Fibroblast of skin of abdomen (primary cell): ENCODE results near the gene SORCS3.
A peak's percentile ranks its signal among the peaks of the same experiment; 100 is the strongest.

ENCODE experiments used
- DNase-seq: peaks from one replicate; pipeline ENCODE4 v3.0.0-alpha.2; 2013

Gene SORCS3

DNA sequence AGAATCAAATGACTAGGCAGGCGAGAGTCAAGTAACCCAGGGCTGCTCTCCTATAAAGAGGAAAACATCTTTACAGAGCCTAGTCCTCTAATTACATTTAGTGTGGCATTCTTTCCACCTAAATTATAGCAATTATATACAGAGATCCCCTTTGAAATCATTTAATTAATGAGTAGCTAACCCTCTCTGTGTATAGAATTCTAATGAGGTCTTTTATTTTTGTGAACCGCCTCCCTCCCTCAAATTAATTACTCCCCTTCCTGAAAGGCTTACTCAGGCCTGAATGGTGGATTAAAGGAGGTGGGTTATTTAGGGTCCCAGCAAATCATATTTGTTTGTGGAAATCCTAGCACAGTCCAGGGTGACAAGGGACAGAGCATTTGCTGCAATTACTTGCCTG lies 551.8 kb downstream of the SORCS3 start:
- DNase-seq: no peak

DNA sequence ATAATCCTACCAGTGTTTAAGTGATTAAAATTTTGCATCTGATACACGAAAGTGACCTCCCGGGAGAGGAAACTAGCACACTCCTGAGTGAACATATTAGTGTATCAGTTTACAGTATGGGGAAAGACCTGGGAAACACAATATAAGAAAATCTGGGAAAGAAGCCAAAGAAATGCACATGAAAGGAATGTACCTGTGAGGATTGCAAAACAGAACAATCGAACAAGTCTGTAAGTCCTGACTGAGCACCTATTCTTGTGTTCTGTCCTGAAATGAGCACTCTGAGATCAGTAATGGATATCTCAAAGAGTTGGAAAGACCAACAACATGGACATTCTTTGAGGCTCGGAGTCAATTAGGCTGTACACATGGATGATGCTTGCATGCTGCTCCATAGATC lies 554.7 kb downstream of the SORCS3 start:
- no peak for DNase-seq

DNA sequence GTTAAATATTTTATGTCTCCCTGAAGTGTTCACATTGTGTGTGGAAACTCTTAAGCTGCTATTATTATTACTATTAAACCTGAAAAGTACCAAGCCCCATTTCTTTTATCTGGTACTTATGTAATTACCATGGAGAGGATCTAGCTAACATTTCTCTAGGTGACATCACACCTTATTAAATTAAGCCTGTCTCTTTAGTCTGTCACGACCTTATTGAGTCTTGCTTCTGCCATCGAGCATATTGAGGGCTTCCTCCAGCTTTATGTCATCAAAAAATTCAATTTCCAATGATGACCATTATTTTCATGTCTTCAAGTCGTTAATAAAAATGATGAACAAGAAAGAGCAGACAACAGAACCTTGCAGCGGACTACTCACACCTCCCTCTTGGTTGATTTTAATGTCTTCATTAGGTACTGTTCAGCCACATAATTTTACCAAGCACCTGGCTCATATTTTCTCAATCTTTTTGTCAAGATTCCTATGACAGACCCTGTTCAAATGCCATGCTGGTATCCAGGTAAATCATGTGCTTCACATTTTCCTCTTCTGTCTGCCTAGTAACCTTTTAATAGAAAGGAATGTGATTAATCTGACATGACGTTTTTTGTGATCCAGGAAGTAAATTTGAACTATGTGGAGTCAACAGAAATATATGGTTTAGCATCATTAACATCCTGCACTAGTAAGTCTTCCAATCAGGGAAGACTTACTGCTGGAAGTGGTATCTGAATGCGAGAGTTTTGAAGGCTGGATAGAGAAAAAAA lies 556.7 kb downstream of the SORCS3 start:
- no peak for DNase-seq

DNA sequence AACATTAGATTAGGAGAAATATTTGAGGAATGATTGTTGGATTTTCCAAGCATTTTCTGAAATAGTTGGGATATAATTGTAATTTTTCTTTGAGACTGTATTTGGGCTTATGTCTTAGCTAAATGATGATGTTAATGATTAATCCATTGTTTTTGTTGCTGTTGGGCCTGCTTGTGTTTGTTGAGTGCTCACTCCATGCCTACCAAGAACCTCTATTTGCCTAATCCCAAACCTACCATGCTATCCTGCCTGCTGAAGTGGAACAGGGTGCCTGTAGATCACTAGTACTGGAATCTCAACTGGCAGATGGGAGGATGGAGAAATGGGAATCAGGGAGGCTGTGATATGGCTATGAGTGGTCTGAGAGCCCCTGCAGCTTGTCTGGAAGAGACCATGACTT lies 565.5 kb downstream of the SORCS3 start:
- DNase-seq: no peak

DNA sequence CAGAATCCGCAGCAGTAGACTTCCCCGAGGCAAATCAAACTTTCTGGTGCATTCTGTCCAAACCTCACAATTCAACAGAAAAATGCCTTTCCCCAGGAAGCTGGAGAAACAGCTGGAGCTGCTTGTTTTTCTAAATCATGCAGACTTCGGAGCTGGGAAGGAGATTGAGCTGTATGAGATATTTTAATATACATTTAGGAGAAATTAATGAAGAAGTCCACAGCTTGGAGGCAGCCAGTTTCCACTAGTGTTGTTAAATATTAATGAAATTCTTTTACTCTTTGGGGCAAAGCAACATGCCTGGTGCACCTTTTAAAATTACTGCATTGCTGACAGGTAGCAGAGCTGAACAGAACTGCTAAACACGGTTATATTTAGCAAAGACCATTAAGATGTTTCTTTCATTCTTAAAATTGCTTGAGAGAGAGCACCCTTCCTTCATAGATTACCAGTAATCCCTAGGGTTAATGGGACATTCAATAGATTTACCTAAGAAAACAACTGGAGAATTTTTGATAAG lies 566.4 kb downstream of the SORCS3 start:
- no peak for DNase-seq

DNA sequence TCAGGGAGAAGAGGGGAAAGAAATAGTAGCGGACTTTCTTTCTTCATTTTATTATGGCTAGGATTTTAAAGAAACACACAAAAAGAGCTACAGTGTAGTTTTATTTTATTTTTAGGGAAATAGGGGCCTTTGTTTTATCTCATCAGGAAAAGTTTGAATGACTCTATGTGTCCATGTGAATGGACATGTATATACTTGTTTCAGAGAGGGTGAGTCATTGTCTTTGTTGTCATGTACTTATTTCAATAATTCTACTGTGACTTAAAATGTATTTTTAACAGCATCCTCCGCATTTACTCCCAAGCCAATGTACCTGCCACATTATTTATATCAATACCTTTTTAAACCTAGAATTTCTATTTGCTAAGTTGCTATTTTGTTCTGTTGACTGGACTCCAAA lies 569.5 kb downstream of the SORCS3 start:
- no peak for DNase-seq

DNA sequence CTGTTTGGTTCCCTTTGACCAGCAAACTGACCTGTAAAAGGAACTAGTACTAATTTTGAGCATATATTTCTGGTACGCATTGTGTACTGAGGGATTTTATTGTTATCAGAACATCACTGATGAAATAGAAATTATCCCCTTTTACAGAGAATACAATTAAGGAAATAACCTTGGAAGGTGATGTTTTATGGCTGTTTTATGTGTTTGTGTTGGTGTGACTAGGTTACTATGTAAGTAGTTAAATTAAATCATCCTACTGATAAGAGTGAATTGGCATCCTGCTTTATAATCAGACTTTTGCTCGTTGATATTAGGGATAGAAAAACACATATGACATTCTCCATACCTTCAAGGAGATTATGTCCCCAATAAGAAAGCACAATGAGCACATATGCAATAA lies 596.6 kb downstream of the SORCS3 start:
- no peak for DNase-seq

DNA sequence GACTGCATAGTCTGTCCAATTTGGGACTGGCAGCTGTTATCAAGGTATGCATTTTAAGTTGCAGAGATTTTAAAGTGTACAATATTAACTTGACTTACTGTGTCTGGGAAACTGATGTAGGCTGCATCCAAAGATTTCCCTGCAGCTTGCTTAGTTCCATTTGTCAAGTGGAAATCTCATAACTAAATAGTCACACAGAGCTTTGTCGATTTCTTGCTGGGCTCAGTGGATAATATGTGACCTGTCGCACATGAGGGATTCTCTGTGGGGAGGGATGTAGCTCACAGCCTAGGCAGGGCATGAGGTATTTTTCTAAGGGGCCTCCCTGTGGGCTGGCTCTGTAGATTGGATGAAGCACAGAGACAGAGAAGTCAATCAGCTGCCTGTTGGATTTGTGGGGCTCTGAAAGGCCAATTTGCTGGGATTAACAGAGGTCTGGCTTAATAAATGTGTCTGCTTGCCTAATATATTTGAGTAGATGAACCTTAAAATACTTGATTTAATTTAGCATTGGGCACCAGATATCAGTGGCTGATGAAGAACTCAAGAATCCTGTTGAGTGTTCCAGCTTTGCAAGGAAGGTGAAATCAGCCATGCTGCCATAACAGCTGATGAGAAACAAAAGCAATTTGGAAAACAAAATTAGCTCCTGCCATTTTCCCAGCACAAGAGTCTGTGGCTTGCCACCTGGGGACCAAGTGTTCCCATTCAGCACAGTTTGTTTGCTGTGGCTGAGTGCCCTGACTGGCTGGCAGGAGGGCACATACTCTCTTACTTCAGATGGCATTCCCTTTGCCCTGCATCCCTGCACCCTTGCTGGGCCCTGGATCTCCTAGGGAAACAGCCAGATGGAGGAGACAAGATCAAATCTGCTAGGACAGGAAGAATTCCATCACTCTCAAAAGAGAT lies 598.5 kb downstream of the SORCS3 start:
- DNase-seq: no peak

DNA sequence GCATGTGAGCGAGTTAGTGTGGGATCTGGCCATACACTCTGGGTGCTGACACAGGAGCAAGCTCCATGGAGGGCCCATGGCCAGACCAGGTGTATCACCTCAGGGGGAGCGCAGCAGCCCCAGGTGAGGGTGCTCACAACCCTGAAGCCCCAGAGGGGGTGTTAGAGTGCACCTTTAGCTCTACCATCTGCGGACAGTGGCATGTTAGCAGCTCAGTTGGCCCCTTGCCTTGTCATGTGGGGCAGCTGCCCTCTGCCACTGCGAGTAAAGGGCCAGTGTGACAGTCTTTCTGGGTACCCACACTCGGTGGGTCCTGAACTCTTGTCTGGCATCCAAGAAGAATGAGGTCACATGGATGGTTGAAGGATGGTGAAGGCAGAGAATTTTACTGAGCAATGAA lies 600.2 kb downstream of the SORCS3 start:
- DNase-seq: no peak

DNA sequence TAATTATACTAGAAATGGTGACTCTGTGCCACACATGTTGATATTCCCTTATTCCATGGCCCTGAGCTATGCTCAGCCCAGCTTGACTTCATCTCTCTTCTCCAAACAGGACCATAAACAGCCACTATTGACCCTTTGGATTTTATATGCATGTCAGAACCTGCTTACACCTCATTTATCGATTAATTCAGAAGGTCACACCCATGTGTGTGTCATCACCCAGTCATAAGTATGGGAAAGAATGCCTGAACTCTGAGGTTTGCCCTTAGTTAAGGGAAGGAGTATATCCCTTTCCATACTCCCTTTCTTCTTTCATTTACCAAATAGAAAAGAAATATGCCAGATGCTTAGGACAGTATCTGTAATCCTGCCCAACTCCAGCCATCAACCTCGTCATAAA lies 602.3 kb downstream of the SORCS3 start:
- DNase-seq: no peak

DNA sequence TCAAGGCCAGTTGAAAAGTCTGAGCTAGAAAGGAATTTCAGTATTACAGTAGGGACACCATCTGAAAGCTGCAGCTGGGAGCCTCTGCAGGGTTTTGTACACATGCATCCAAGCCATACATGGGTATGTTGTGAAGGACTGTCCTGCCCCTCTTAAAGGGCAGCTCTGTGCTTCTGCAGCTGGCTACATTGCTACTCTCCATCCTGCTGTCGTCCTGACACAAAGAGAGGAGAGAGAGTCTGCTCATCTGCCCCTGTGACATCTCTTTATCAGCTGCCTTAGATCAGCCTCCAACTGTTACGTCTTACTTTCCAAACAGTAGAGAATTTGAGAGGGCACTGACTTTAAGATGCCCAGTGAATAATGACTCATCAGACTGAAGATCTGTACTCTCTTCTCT lies 602.7 kb downstream of the SORCS3 start:
- DNase-seq: no peak

DNA sequence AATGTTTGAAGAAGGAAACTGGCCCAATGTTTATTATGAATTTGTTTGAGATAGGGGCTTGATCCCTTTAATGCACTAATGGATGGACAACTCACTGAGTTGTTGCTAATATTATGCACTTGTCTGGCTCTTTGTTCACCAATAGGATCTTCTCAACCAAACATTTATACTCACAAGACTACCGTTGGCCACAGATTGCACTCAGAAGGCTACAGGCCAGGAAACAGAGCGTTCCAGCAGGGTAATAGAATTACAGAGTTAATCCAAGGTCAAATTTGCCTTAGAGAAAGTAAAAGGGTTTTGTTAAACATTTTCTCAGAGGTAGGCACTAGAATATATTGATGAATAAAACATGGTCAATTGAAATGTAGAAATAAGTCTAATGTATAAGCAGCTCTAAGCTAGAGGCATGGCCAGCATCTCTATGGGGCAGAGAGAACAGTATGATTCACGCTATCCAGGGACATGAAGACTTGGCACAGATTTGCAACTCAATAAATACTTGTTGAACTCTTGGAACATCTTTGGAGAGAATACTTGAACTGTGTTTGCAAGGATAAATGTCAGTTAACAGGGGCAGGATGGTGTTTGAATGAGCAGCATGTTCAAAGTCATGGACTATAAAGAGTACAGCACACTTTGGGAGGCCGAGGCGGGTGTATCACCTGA lies 606.9 kb downstream of the SORCS3 start:
- DNase-seq: no peak

DNA sequence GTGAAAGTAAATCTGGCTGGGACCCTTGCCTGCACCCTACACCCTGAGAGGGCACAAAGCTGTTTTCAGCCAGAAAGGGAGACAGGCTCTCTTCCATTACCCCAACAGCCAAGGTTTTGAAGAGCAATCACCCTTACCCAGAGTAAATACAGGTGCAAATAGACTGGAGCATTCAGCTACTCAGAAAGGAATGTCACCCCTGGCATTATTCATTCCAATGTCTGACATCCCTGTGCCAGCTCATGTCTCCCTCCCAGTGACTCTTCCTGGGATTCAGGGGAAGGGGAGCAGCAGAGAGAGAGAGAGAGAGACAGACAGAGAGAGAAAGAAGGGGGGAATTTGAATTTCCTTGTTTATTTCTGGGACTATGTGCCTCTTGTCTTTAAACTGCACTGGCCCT lies 611.8 kb downstream of the SORCS3 start:
- DNase-seq: no peak

DNA sequence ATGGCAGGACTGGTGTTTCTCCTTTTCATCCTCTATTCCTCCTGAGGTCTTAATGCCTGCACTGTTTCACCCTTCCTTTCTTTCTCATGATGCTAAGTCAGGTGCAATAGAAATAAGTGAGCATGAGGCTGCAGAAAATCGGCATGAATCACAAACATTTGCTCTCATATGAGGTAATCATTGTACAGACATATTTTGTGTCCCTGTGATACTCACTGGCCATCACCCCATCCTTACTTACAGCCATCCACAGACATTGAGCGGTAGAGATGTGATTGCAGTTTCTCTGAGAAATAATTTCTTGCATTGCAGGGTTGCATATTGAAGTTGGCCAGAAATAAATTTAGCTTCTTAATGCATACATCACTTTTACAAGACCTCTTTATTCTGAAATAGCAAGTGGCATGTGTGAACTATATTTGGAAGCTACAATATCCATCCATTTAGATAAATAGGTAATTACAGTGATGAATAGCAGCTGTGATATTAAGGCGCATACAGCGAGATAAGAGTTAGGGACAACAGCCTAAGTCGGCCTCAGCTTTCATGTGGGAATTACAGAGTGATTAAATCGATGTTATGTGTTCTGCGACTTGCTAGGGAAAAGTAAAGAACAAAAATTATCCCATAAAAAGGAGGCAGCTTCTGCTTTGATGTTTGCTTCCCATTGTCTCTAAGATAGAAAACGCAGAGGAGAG lies 612.6 kb downstream of the SORCS3 start:
- no peak for DNase-seq

DNA sequence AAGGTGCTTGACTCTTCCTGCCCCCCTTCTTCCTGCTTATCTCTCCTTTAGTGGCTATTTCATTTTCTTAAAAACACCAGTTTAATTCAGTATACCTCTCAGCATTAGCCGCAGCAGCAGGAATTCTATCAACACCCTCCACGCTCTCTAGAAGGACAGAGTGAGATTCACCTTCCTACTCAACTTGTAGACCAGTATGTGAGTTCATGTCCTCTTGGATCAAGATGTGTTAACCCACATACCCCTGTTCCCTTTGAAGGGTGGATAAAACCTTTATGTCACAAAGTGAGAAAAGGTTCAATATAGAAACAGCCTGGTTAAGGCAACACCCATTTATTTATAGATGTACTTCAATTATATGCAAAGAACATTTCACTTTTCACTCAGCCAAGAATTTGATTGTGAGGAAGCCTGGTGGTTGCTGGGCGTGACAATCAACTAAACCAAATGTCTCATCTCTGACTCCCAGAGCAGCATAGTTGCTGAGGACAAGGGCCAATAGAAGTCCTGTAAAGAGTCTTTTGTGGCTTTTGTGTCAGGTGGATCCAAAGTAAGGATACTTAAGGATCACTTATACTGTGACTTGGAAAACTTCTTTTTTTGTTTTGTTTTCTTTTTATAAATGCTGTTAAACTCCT lies 617.1 kb downstream of the SORCS3 start:
- DNase-seq: no peak

DNA sequence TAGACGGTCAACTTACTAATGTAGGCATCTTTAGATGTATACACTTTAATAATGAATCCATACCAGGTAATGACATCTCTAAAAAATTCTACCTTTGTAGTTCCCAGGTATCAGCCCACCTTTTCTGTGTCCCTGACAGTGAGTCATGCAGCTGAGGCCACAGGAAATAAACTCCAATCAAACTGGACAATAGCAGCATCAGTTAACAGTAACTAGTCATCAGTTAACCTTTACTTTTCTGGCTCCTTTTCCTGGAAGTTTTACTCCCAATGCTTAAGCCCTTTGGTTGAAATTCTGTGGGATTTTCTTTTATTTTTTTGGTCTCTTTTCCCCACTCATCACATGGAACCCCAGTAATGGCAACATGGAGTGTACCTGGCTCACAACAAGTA lies 617.6 kb downstream of the SORCS3 start:
- DNase-seq: no peak

DNA sequence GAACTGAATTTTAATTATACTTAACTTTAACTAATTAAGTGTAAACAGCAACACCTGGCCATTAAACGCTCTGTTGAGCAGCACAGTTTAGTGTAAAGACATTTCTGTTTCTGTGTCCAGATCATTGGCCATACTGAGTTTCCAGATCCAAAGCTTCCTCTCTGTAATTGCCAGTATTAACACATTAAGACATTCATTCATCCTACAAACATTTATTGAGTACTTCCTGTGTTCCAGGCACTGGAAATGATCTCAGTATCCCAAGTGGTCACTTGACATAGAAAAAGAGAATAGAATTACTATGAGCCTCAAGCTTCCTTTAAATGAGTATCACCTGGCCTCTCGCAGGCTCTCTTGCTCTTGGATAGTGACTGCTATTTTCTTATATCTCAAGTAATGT lies 618.1 kb downstream of the SORCS3 start:
- DNase-seq: no peak

DNA sequence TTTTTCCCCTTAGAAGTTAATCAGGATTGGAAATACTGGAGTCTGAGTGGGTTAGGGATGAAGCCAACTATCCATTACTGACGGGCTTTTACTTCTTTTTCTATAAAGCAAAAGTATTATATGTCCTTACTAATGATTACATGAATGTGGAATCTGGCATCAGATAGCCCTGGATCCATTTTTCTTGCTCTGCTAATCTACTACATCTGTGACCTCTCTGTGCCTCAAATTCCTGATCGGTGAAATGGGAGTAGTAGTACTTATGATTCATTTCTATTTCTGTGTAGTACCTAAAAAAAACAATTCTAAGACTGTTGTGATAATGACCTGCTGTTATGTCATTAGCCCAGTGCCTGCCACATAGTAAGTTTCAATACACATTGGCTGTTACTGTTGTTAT lies 621.6 kb downstream of the SORCS3 start:
- peak; percentile 32 for DNase-seq

DNA sequence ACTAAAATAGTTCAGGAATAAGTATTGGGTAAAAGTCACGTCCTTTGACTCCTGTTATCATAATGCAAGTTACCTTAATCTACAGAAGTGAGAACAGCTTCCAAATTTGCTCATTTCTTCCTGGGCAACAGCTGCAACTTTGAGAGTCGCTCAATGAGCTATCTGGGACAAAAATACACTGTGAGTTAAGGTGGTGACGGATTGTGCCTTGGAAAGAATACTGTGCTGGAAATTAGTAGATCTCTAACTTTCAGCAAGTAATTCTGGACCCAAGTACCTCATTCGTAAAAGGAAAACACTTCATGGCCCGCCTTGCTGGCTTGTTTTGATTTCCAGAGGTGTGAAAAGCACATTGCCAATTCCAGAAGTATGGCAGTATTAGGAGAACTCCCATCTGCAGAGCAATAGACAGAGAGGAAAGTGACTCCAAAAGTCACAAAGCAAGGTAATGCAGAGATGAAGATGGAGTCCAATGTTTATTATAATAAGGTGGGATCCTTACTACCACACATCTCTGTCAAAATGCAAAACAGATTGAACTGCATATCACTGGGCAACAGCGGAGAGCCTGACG lies 626.0 kb downstream of the SORCS3 start:
- DNase-seq: no peak

DNA sequence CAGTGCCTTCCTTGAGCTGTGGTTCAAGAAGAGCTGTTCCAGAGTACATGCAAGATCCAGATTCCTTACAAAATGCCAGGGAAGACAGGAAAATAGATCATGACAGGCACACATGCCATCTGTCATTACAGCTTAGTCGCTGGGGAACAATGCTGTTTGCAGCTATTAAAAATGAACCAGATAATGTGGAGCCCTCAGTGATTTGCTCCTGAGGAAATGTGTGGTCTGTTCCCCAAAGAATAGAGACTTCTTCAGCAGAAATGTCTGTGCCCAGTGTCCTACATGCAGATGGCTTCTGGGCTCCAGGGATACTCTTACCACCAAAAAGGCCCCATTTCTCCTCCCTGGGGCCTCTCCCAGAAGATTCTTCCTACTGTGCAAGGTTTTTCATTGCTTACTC lies 627.9 kb downstream of the SORCS3 start:
- DNase-seq: no peak

DNA sequence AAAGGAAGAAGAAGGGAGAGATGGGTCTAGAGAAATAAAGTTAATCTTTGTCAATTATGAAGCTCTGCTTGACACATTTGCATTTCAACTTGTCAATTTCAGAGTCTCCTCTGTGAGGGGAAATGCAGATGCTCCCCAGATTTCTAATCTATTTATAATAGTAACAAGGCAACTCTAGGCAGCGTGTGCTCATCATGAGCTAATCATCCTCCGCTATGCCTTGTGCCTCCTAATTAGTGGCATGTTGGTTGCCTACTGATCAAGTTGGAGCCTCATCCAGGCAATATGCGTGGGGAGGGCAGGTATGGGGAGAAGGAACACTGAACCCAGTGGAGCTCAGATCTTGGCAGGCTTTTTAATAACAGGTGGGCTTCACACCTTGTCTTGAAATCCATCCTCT lies 628.6 kb downstream of the SORCS3 start:
- no peak for DNase-seq
